Smooth muscle cell (in vitro differentiated cells): ENCODE results near the gene KCNMA1. TPM values are rescaled to one million over a fixed set of nuclear protein-coding genes. Genes with fewer than 3 reads are reported as not detected.

ENCODE experiments used
- DNase-seq: peaks from one replicate; lab custom pipeline; 2025; ENCODE audit not compliant: unreplicated experiment; lab: John Stamatoyannopoulos, UW
- H2AFZ ChIP-seq: fragments of 200-600 bp; sonication (generic); 2 replicates; pipeline ENCODE4 v1.6.0; 2016; ENCODE audit warnings: antibody characterized with exemption, low read depth, mild to moderate bottlenecking
- H3F3A ChIP-seq: fragments of 200-600 bp; sonication (generic); 2 replicates; pipeline ENCODE4 v1.6.0; 2017; ENCODE audit warnings: antibody characterized with exemption, low read depth
- H3K27ac ChIP-seq: fragments of 200-600 bp; sonication (generic); 2 replicates; pipeline ENCODE4 v1.5.1; 2016; ENCODE audit warnings: low read depth, mild to moderate bottlenecking
- H3K27me3 ChIP-seq: fragments of 200-600 bp; sonication (generic); 2 replicates; pipeline ENCODE4 v1.6.1; 2016; ENCODE audit warnings: low read depth, mild to moderate bottlenecking
- H3K36me3 ChIP-seq: fragments of 200-600 bp; sonication (generic); 2 replicates; pipeline ENCODE4 v1.5.1; 2016; ENCODE audit warnings: low read depth
- H3K4me1 ChIP-seq: fragments of 200-600 bp; sonication (generic); 2 replicates; pipeline ENCODE4 v1.5.1; 2016; ENCODE audit warnings: low read depth
- H3K4me2 ChIP-seq: fragments of 200-600 bp; sonication (generic); 2 replicates; pipeline ENCODE4 v1.6.0; 2016; ENCODE audit warnings: mild to moderate bottlenecking
- H3K4me3 ChIP-seq: fragments of 200-600 bp; sonication (generic); 2 replicates; pipeline ENCODE4 v1.5.1; 2016; ENCODE audit warnings: mild to moderate bottlenecking
- H3K79me2 ChIP-seq: fragments of 200-600 bp; sonication (generic); 2 replicates; pipeline ENCODE4 v1.6.0; 2016; ENCODE audit warnings: low read depth, mild to moderate bottlenecking
- H3K9ac ChIP-seq: fragments of 200-600 bp; sonication (generic); 2 replicates; pipeline ENCODE4 v1.6.0; 2016; ENCODE audit warnings: low read depth
- H3K9me3 ChIP-seq: fragments of 200-600 bp; sonication (generic); replicated peaks from 2 replicates; pipeline ENCODE4 v1.5.1; 2016; ENCODE audit warnings: low read depth
- H4K20me1 ChIP-seq: fragments of 200-600 bp; sonication (generic); 2 replicates; pipeline ENCODE4 v1.6.0; 2016; ENCODE audit warnings: low read depth
- CTCF ChIP-seq: fragments of 200-600 bp; sonication (generic); IDR thresholded peaks from 2 replicates; pipeline ENCODE4 v1.5.1; 2017; ENCODE audit warnings: borderline replicate concordance, mild to moderate bottlenecking, antibody characterized with exemption; ENCODE audit not compliant: insufficient read depth, poor library complexity, severe bottlenecking
- WGBS: methylation state at CpG from one replicate; pipeline ENCODE4 v1.1.7; 2016; ENCODE audit warnings: low lambda C conversion rate; 5-methylcytosine and 5-hydroxymethylcytosine counted together
- polyA plus RNA-seq: library from polyadenylated mRNA; unstranded; fragments of >200 nt; fragmentation: Nextera tagmentation; extraction: Ambion mirVana; gene quantifications from 2 replicates; pipeline ENCODE4 v1.2.1, GENCODE V29; 2016
- total RNA-seq: library from RNA; depleted of rRNA; stranded (reverse); fragments of >200 nt; gene quantifications from 2 replicates; pipeline ENCODE4 v1.2.3, GENCODE V29; 2014

KCNMA1 gene
- total and polyA plus RNA-seq, 2 experiments from 2014 or later = 9.1 to 23.4 TPM

GRCh38 chr10:76945166-76945565 is 692.4 kb downstream of the KCNMA1 start:
- H3K27ac ChIP-seq = no peak overlapping the region
- TF ChIP-seq CTCF = no peak
- H3K4me2 ChIP-seq = no peak overlapping the region
- no peaks in the 10 kb centered on the region for H3K4me1 ChIP-seq
- no peaks in the 10 kb centered on the region for H3K9me3 ChIP-seq
- no peaks in the 10 kb centered on the region for H3K79me2 ChIP-seq
- no peaks in the 10 kb centered on the region for H3K27me3 ChIP-seq
- 88% methylated on average over 5 of the region's 5 CpGs for WGBS
- no peak overlapping the region for H3K9ac ChIP-seq
- H3F3A ChIP-seq = no peaks in the 10 kb centered on the region
- H4K20me1 ChIP-seq = no peaks in the 10 kb centered on the region
- no peaks in the 10 kb centered on the region for H3K36me3 ChIP-seq
- H2AFZ ChIP-seq = no peak overlapping the region
- no peak overlapping the region for H3K4me3 ChIP-seq
- no peak for DNase-seq

- Histone ChIP-seq H3K36me3 (no peaks in the 10 kb centered on the region), H3F3A (no peaks in the 10 kb centered on the region), H3K4me3 (no peak overlapping the region), H3K9ac (no peak overlapping the region), H4K20me1 (no peaks in the 10 kb centered on the region), H3K4me1 (no peaks in the 10 kb centered on the region), H3K27ac (no peak overlapping the region), H3K4me2 (no peak overlapping the region), H2AFZ (no peak overlapping the region), H3K9me3 (no peaks in the 10 kb centered on the region), H3K27me3 (no peaks in the 10 kb centered on the region), H3K79me2 (no peaks in the 10 kb centered on the region)
- no peak for DNase-seq
- 97% methylated on average over 7 of the region's 7 CpGs for WGBS
- TF ChIP-seq CTCF = no peak
Measured at GRCh38 chr10:76944640-76945039, 693.0 kb downstream of the KCNMA1 start.

GRCh38 chr10:76942628-76943416 is 694.8 kb downstream of the KCNMA1 start:
- no peak for DNase-seq
- Histone ChIP-seq H3F3A (no peaks in the 10 kb centered on the region), H3K9ac (no peak overlapping the region), H3K36me3 (no peaks in the 10 kb centered on the region), H3K79me2 (no peaks in the 10 kb centered on the region), H3K4me3 (no peak overlapping the region), H3K27me3 (no peaks in the 10 kb centered on the region), H2AFZ (no peak overlapping the region), H4K20me1 (no peaks in the 10 kb centered on the region), H3K4me1 (no peaks in the 10 kb centered on the region), H3K27ac (no peak overlapping the region), H3K9me3 (no peaks in the 10 kb centered on the region), H3K4me2 (no peak overlapping the region)
- TF ChIP-seq CTCF = no peak
- WGBS = 77% methylated on average over 8 of the region's 8 CpGs

- H3K4me1 ChIP-seq = no peaks in the 10 kb centered on the region
- H3K79me2 ChIP-seq = no peaks in the 10 kb centered on the region
- TF ChIP-seq CTCF = no peak
- 74% methylated on average over 2 of the region's 2 CpGs for WGBS
- no peaks in the 10 kb centered on the region for H4K20me1 ChIP-seq
- no peaks in the 10 kb centered on the region for H3K9me3 ChIP-seq
- no peak overlapping the region for H3K4me2 ChIP-seq
- H3K4me3 ChIP-seq = no peak overlapping the region
- no peaks in the 10 kb centered on the region for H3F3A ChIP-seq
- no peaks in the 10 kb centered on the region for H3K36me3 ChIP-seq
- H3K27me3 ChIP-seq = no peaks in the 10 kb centered on the region
- H3K27ac ChIP-seq = no peak overlapping the region
- no peak for DNase-seq
- no peak overlapping the region for H3K9ac ChIP-seq
- no peak overlapping the region for H2AFZ ChIP-seq
Measured at GRCh38 chr10:76939933-76940468, 697.6 kb downstream of the KCNMA1 start.
